ENCODE measurements around the gene AOC3. TPM values are rescaled to one million over a fixed set of nuclear protein-coding genes. Genes with fewer than 3 reads are reported as not detected.

Gene AOC3
- total and polyA plus RNA-seq, 2 of the 13 experiments (the other 11 are each of a cell fraction or from before 2014, with no cell fraction given) = 8.7 to 51.7 TPM

- TF ChIP-seq ZNF556 (CRISPR knock-in tag; IDR thresholded peaks at IDR 0.05; ENCODE audit: borderline replicate concordance) (0 out of 2 replicates have a peak, but pooled peaks have one; percentile 17), DDIT3 (CRISPR knock-in tag; IDR thresholded peaks at IDR 0.05) (no peak), TMF1 (CRISPR knock-in tag; IDR thresholded peaks at IDR 0.05; ENCODE audit: low read depth) (no peak), SP2 (CRISPR knock-in tag; IDR thresholded peaks at IDR 0.05) (no peak), YEATS4 (CRISPR knock-in tag; IDR thresholded peaks at IDR 0.05; ENCODE audit: borderline replicate concordance) (peak; percentile 59; the same call in 1 of the 2 replicates), DNMT1 (CRISPR knock-in tag; IDR thresholded peaks at IDR 0.05) (no peak), RCOR2 (CRISPR knock-in tag; IDR thresholded peaks at IDR 0.05) (peak; percentile 87), ZNF770 (CRISPR knock-in tag; IDR thresholded peaks at IDR 0.05) (peak; percentile 28; the same call in 1 of the 2 replicates), PATZ1 (CRISPR knock-in tag; IDR thresholded peaks at IDR 0.05) (peak; percentile 97), CREBL2 (CRISPR knock-in tag; IDR thresholded peaks at IDR 0.05; ENCODE audit: borderline replicate concordance) (0 out of 2 replicates have a peak, but pooled peaks have one; percentile 25), PBX2 (CRISPR knock-in tag; IDR thresholded peaks at IDR 0.05) (no peak), ZKSCAN5 (CRISPR knock-in tag; IDR thresholded peaks at IDR 0.05) (no peak), CREB3 (CRISPR knock-in tag; IDR thresholded peaks at IDR 0.05) (no peak), CHCHD3 (CRISPR knock-in tag; IDR thresholded peaks at IDR 0.05) (no peak), BCL3 (CRISPR knock-in tag; IDR thresholded peaks at IDR 0.05) (no peak), SOX6 (IDR thresholded peaks at IDR 0.05) (no peak), SOX6 (CRISPR knock-in tag; IDR thresholded peaks at IDR 0.05) (peak; percentile 82), ZBTB20 (CRISPR knock-in tag; IDR thresholded peaks at IDR 0.05; ENCODE audit: borderline replicate concordance, low read depth) (no peak), ZNF572 (CRISPR knock-in tag; IDR thresholded peaks at IDR 0.05) (peak; percentile 85; the same call in 1 of the 2 replicates), TCF7L2 (IDR thresholded peaks at IDR 0.05; ENCODE audit: low read depth, low read length) (no peak), SALL1 (CRISPR knock-in tag; IDR thresholded peaks at IDR 0.05) (peak; percentile 87)
These were observed 3.2 kb downstream of the AOC3 start (continued) for GRCh38 chr17:42853968-42854790.

All from HepG2 (cell line).